TTC549 (cell line): Measurements from ENCODE around the gene FAP.

Experiments used
- FAIRE-seq: peaks from 2 replicates; lab custom pipeline; 2012; peaks lifted over from hg19 to GRCh38; lab: Jason Lieb, UNC

Gene FAP

GRCh38 chr2:162243294-162243693 is at the start of gene FAP:
FAP (minus strand) TSS chr2:162243445; CDS start chr2:162243327, 118 bp downstream.
- FAIRE-seq, result no peak

- no peak for FAIRE-seq
Observed at GRCh38 chr2:162291748-162292147, 48.5 kb upstream of the FAP start.

GRCh38 chr2:162282765-162283425 is 39.6 kb upstream of the FAP start:
- FAIRE-seq, result no peak

- peak; percentile 7 for FAIRE-seq
Observed at GRCh38 chr2:162280654-162281053, 37.4 kb upstream of the FAP start.

- FAIRE-seq, result no peak
Observed at GRCh38 chr2:162277381-162277780, 34.1 kb upstream of the FAP start.

- no peak for FAIRE-seq
Observed at GRCh38 chr2:162267996-162268395, 24.8 kb upstream of the FAP start.

- FAIRE-seq, result no peak
Observed at GRCh38 chr2:162267496-162267895, 24.3 kb upstream of the FAP start.

- no peak for FAIRE-seq
Observed at GRCh38 chr2:162266460-162266760, 23.2 kb upstream of the FAP start.

- no peak for FAIRE-seq
Observed at GRCh38 chr2:162265666-162266459, 22.6 kb upstream of the FAP start.

- FAIRE-seq, result no peak
Observed at GRCh38 chr2:162261032-162261945, 18.0 kb upstream of the FAP start.

- FAIRE-seq, result no peak
Observed at GRCh38 chr2:162258686-162259085, 15.4 kb upstream of the FAP start.

- FAIRE-seq, result no peak
Observed at GRCh38 chr2:162258169-162258568, 14.9 kb upstream of the FAP start.

- no peak for FAIRE-seq
Observed at GRCh38 chr2:162257425-162257824, 14.2 kb upstream of the FAP start.

GRCh38 chr2:162256591-162256991 is 13.3 kb upstream of the FAP start:
- FAIRE-seq, result no peak

GRCh38 chr2:162254236-162254871 is 11.1 kb upstream of the FAP start:
- FAIRE-seq, result no peak

- no peak for FAIRE-seq
Observed at GRCh38 chr2:162253435-162253834, 10.2 kb upstream of the FAP start.

GRCh38 chr2:162252153-162252552 is 8.9 kb upstream of the FAP start:
- no peak for FAIRE-seq

GRCh38 chr2:162245781-162246180 is 2.5 kb upstream of the FAP start:
- peak; percentile 93 for FAIRE-seq

- FAIRE-seq, result peak; percentile 42
Observed at GRCh38 chr2:162245061-162245460, 1.8 kb upstream of the FAP start.

- no peak for FAIRE-seq
Observed at GRCh38 chr2:162244541-162245031, 1.3 kb upstream of the FAP start.

GRCh38 chr2:162243715-162244114 is 470 bp upstream of the FAP start:
- FAIRE-seq, result no peak

- FAIRE-seq, result peak; percentile 94
Observed at GRCh38 chr2:162242586-162243280, 512 bp downstream of the FAP start.
